B cell (primary cell): Measurements from ENCODE around the gene NBEAL2. TPM values are rescaled to one million over a fixed set of nuclear protein-coding genes. Genes with fewer than 3 reads are reported as not detected.
A peak's percentile ranks its signal among the peaks of the same experiment; 100 is the strongest.

Source experiments
- ATAC-seq: fragments of 200-7000 bp; cut with Tn5 transposase; one replicate; pipeline ENCODE4 v1.10.0; 2021; ENCODE audit warnings: low read depth, mild to moderate bottlenecking, moderate number of reproducible peaks, moderate library complexity
- CTCF ChIA-PET: fragments of 350-600 bp; sonication (Branson Sonifier 250); formaldehyde crosslinking; loops from one replicate; lab custom pipeline; 2021; ENCODE audit warnings: antibody characterized with exemption, inconsistent platforms; lab: Charles Lee
- POLR2A ChIA-PET: fragments of 350-600 bp; sonication (Branson Sonifier 250); formaldehyde crosslinking; loops from one replicate; lab custom pipeline; 2021; ENCODE audit warnings: antibody characterized with exemption; lab: Charles Lee
- DNase-seq: peaks from one replicate; pipeline ENCODE4 v3.0.0; 2013
- H2AFZ ChIP-seq: 2 replicates; pipeline ENCODE4 v1.6.1; 2012; ENCODE audit warnings: mild to moderate bottlenecking, low read depth, low read length; ENCODE audit not compliant: insufficient read depth, poor library complexity, severe bottlenecking
- H3K27ac ChIP-seq, 2 donors: 1 replicate in 1 of 2; 2 replicates in 1 of 2; pipeline ENCODE4 v1.5.1; 2012 to 2013; ENCODE audit warnings: low read length in 2 of 2, mild to moderate bottlenecking in 2 of 2, moderate library complexity in 1 of 2
- H3K27me3 ChIP-seq, 4 experiments: fragments of 200-600 bp in 1 of 4; sonication (generic) in 1 of 4; replicated peaks in 1 of 4; 1 replicate in 2 of 4; 2 replicates in 2 of 4; pipeline versions ENCODE4 v1.6.1 to v1.7.0; 2013 to 2016; ENCODE audit warnings: low read length in 3 of 4, mild to moderate bottlenecking in 2 of 4, mixed read lengths in 1 of 4, moderate library complexity in 1 of 4; ENCODE audit not compliant: insufficient read depth in 4 of 4, control insufficient read depth in 3 of 4; ENCODE audit errors: control extremely low read depth in 1 of 4
- H3K36me3 ChIP-seq, 2 experiments: replicated peaks in 1 of 2; 1 replicate in 1 of 2; 2 replicates in 1 of 2; pipeline versions ENCODE4 v1.6.1 to v1.7.1; 2013; ENCODE audit warnings: low read length in 1 of 2; ENCODE audit not compliant: insufficient read depth in 2 of 2, control insufficient read depth in 1 of 2; ENCODE audit errors: control extremely low read depth in 1 of 2, extremely low read depth in 1 of 2
- H3K4me1 ChIP-seq, 2 donors: fragments of 200-600 bp in 1 of 2; sonication (generic) in 1 of 2; 1 replicate in 1 of 2; 2 replicates in 1 of 2; pipeline versions ENCODE4 v1.5.1 to v1.6.1; 2013 to 2017; ENCODE audit warnings: low read length in 2 of 2; ENCODE audit not compliant: control insufficient read depth in 2 of 2, insufficient read depth in 2 of 2
- H3K4me2 ChIP-seq: replicated peaks from 2 replicates; pipeline ENCODE3; 2012; ENCODE audit warnings: mild to moderate bottlenecking, low read depth, low read length; ENCODE audit not compliant: poor library complexity, severe bottlenecking
- H3K4me3 ChIP-seq, 5 experiments: fragments of 200-600 bp in 1 of 5; sonication (generic) in 1 of 5; 1 replicate in 3 of 5; 2 replicates in 2 of 5; pipeline versions ENCODE4 v1.5.1 to v1.7.0; 2011 to 2016; ENCODE audit warnings: low read length in 4 of 5, mild to moderate bottlenecking in 4 of 5, low read depth in 2 of 5, control low read depth in 1 of 5, moderate library complexity in 1 of 5; ENCODE audit not compliant: insufficient read depth in 1 of 5; ENCODE audit errors: control extremely low read depth in 1 of 5, extremely low read depth in 1 of 5
- H3K79me2 ChIP-seq: fragments of 200-600 bp; sonication (generic); one replicate; pipeline ENCODE4 v1.6.0; 2016; ENCODE audit warnings: low read length; ENCODE audit not compliant: control insufficient read depth, insufficient read depth
- H3K9ac ChIP-seq: fragments of 200-600 bp; sonication (generic); 2 replicates; pipeline ENCODE4 v1.6.1; 2017; ENCODE audit warnings: mild to moderate bottlenecking, low read length, moderate library complexity
- H3K9me3 ChIP-seq, 3 donors: one replicate each; pipeline versions ENCODE4 v1.6.1 to v1.7.1; 2013; ENCODE audit warnings: low read length in 2 of 3; ENCODE audit not compliant: control insufficient read depth in 2 of 3, insufficient read depth in 1 of 3; ENCODE audit errors: control extremely low read depth in 1 of 3
- H4K20me1 ChIP-seq: 2 replicates; pipeline ENCODE4 v1.6.0; 2012; ENCODE audit warnings: mild to moderate bottlenecking, low read length; ENCODE audit not compliant: insufficient read depth, control insufficient read depth, poor library complexity, severe bottlenecking
- H3K27ac Mint-ChIP-seq: one replicate; pipeline ENCODE4 v1.8.0; 2021; ENCODE audit warnings: mixed read lengths
- H3K27me3 Mint-ChIP-seq: one replicate; pipeline ENCODE4 v1.8.0; 2021; ENCODE audit warnings: mixed read lengths
- H3K4me1 Mint-ChIP-seq: one replicate; pipeline ENCODE4 v1.8.0; 2021; ENCODE audit warnings: mixed read lengths
- H3K4me3 Mint-ChIP-seq: one replicate; pipeline ENCODE4 v1.8.0; 2021; ENCODE audit warnings: mixed read lengths
- H3K9me3 Mint-ChIP-seq: one replicate; pipeline ENCODE4 v1.8.0; 2022; ENCODE audit warnings: mixed read lengths; ENCODE audit not compliant: insufficient read depth
- EZH2 ChIP-seq: IDR thresholded peaks from 2 replicates; pipeline ENCODE4 v1.6.1; 2012; ENCODE audit warnings: borderline replicate concordance, low read depth, mild to moderate bottlenecking, moderate library complexity, low read length; ENCODE audit not compliant: insufficient read depth, poor library complexity, severe bottlenecking
- WGBS: methylation state at CpG from one replicate; pipeline ENCODE4 v1.1.5; 2013; ENCODE audit warnings: missing lambda C conversion rate; ENCODE audit not compliant: insufficient coverage; 5-methylcytosine and 5-hydroxymethylcytosine counted together
- intact Hi-C: fragments of 100-400 bp; cut with micrococcal nuclease; formaldehyde crosslinking; loops from one replicate; pipeline ENCODE4 v1.10.0; 2022
- polyA plus RNA-seq: library from polyadenylated mRNA; depleted of rRNA; stranded (reverse); fragments of >200 nt; gene quantifications from 2 replicates; pipeline ENCODE4 v1.2.3, GENCODE V29; 2012
- total RNA-seq, 2 donors: library from RNA; stranded (reverse); fragments of 120-200 nt in 1 of 2; gene quantifications; 1 replicate in 1 of 2; 2 replicates in 1 of 2; pipeline versions ENCODE4 v1.2.3 to v1.2.4, GENCODE V29; 2013 to 2022
- TF ChIP-seq, protein P1 (sequence below): fragments of 200-600 bp; IDR thresholded peaks from one replicate; pipeline ENCODE4 v1.8.0; 2022; ENCODE audit warnings: antibody characterized with exemption, mild to moderate bottlenecking

Gene NBEAL2
- total and polyA plus RNA-seq, 2 donors (not counting 1 experiment from before 2014, with no cell fraction given): 63.8 to 155 TPM

DNA sequence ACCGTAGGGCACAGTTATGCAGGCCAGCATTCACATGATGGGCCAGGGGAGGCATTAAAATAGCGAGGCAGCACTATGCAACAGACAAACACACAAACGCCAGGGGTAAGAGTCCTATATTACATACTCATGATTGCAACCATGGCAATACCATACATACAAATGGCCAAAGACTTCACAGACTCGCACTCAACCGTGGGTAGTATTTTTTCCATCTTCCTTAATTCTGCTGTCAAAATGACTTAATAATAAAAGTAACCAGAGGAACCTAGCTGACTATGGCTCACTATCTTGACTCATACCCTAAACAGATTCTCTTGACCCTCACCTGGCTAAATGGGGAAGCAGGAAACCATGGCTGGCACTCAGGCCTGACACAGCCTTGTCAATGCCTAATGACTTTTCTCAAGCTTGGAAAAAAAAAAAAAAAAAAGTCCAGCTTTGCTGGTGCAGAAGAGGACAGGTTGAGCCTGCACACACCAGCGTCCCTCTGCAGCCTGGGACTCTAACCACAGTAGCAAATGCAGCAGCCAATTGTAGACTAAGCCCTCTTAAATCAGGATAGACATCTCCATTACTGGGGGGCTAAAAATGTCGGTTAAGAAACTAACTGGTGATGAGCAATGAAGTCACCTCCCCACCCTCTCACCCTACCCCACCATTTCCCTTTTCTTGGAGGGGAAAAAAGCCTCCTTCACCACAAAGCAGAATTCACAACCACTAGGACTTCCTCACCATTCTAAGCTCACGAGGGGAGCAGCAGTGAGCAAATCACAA, 26.0 kb upstream of the NBEAL2 start:
- no peaks in the 10 kb centered on the region for H3K9me3 Mint-ChIP-seq
- Histone ChIP-seq H3K4me2 (peak overlapping the region; percentile 66), H3K36me3 (peaks cover 0 to 8% of the 10 kb centered on the region in 2 experiments), H3K9ac (peak overlapping the region; percentile 27), H3K27me3 (no peaks in the 10 kb centered on the region), H3K4me3 (no peak overlapping the region), H3K79me2 (peaks cover 97% of the 10 kb centered on the region), H4K20me1 (peaks cover 94% of the 10 kb centered on the region), H2AFZ (no peak overlapping the region), H3K4me1 (peaks cover 75 to 89% of the 10 kb centered on the region in 2 donors), H3K27ac (peak overlapping the region; percentile 66 to 83), H3K9me3 (no peaks in the 10 kb centered on the region)
- intact Hi-C loops: loop anchor here (1.0 to 2.0 kb wide), 2 partner anchors 21 to 23 kb away; no protein-coding TSS in a partner anchor
- peaks cover 88% of the 10 kb centered on the region for H3K4me1 Mint-ChIP-seq
- ChIA-PET CTCF (interaction anchor here (1.5 to 2.3 kb wide), 5 partner anchors 26 to 64 kb away, joined by 3 to 12 read pairs (median 4); no protein-coding TSS in a partner anchor), POLR2A (interaction anchor here (1.2 kb wide), 1 partner anchor 26 kb away, joined by 6 read pairs; the partner anchor contains the start of gene NBEAL2)
- H3K27me3 Mint-ChIP-seq: no peaks in the 10 kb centered on the region
- WGBS: 6% methylated on average over 5 of the region's 8 CpGs
- peak overlapping the region; percentile 80 for H3K27ac Mint-ChIP-seq
- peak overlapping the region; percentile 64 for H3K4me3 Mint-ChIP-seq
- ATAC-seq (peak; percentile 75), DNase-seq (peak; percentile 69)
- TF ChIP-seq EZH2: no peak
- TF ChIP-seq, protein P1, sequence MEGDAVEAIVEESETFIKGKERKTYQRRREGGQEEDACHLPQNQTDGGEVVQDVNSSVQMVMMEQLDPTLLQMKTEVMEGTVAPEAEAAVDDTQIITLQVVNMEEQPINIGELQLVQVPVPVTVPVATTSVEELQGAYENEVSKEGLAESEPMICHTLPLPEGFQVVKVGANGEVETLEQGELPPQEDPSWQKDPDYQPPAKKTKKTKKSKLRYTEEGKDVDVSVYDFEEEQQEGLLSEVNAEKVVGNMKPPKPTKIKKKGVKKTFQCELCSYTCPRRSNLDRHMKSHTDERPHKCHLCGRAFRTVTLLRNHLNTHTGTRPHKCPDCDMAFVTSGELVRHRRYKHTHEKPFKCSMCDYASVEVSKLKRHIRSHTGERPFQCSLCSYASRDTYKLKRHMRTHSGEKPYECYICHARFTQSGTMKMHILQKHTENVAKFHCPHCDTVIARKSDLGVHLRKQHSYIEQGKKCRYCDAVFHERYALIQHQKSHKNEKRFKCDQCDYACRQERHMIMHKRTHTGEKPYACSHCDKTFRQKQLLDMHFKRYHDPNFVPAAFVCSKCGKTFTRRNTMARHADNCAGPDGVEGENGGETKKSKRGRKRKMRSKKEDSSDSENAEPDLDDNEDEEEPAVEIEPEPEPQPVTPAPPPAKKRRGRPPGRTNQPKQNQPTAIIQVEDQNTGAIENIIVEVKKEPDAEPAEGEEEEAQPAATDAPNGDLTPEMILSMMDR: no peak

DNA sequence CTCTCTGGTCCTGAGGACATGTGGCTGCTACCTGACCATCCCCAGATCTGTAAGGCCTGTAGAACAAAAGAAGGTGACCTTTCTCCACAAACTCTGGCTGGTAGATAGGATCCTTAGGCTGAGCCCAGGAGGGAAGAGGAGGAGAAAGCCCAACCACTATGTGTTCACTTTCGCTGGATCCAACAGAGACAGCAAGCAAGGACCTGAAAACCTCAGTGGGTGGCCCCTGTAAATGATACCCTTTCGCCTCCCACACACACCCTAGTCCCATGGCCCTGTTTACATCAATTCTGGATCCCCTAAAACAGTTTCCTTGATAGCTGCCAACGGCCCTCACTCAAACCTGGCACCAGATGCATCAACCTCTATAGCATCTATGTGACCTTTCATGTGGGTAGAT, 25.3 kb upstream of the NBEAL2 start:
- Histone ChIP-seq H3K4me2 (peak overlapping the region; percentile 66), H3K27ac (peak overlapping the region; percentile 66 to 83), H4K20me1 (peaks cover 94% of the 10 kb centered on the region), H3K4me3 (no peak overlapping the region), H3K9me3 (no peaks in the 10 kb centered on the region), H3K4me1 (peaks cover 75 to 89% of the 10 kb centered on the region in 2 donors), H3K27me3 (no peaks in the 10 kb centered on the region), H2AFZ (no peak overlapping the region), H3K79me2 (peaks cover 97% of the 10 kb centered on the region), H3K36me3 (peaks cover 0 to 10% of the 10 kb centered on the region in 2 experiments), H3K9ac (peak overlapping the region; percentile 27)
- Mint-ChIP-seq H3K27me3 (no peaks in the 10 kb centered on the region), H3K4me3 (peak overlapping the region; percentile 64), H3K27ac (peak overlapping the region; percentile 80), H3K9me3 (no peaks in the 10 kb centered on the region), H3K4me1 (peaks cover 88% of the 10 kb centered on the region)
- WGBS: 67% methylated on average over 1 of the region's 3 CpGs
- ChIA-PET CTCF (interaction anchor here (0.7 to 1.8 kb wide), 3 partner anchors 43 to 428 kb away, joined by 3 to 4 read pairs (median 3); no protein-coding TSS in a partner anchor), POLR2A (no interaction called here)
- ATAC-seq (no peak), DNase-seq (no peak)
- intact Hi-C loops: no loop called here
- TF ChIP-seq, protein P1: no peak
- TF ChIP-seq EZH2: no peak
